Nucleus accumbens (tissue), 56 donors: ENCODE data around the gene HIP1.
"Not testable (repeated sequence)": the region's sequence is repeated elsewhere in the genome, so short reads cannot be mapped to it uniquely, and the experiment has no call there.

Experiments used
- DNase-seq, 56 donors: peaks; one replicate each; lab custom pipeline; 2025; lab: John Stamatoyannopoulos, UW

The HIP1 gene

GRCh38 chr7:75717746-75718145 lies 21.0 kb downstream of the HIP1 start:
- DNase-seq, result not testable (repeated sequence)

- DNase-seq, result no peak
These were observed 21.6 kb downstream of the HIP1 start for GRCh38 chr7:75716992-75717626.

- no peak for DNase-seq
These were observed 22.9 kb downstream of the HIP1 start for GRCh38 chr7:75715864-75716263.

- no peak for DNase-seq
These were observed 26.0 kb downstream of the HIP1 start for GRCh38 chr7:75712517-75713361.

GRCh38 chr7:75711656-75712514 lies 26.9 kb downstream of the HIP1 start:
- peak in 1 of 56 donors; percentile 1 for DNase-seq

GRCh38 chr7:75711076-75711475 lies 27.7 kb downstream of the HIP1 start:
- no peak for DNase-seq

GRCh38 chr7:75704928-75705327 lies 33.8 kb downstream of the HIP1 start:
- no peak for DNase-seq

- no peak for DNase-seq
These were observed 36.2 kb downstream of the HIP1 start for GRCh38 chr7:75702515-75702914.

- DNase-seq, result no peak
These were observed 38.7 kb downstream of the HIP1 start for GRCh38 chr7:75699993-75700392.

GRCh38 chr7:75698358-75698757 lies 40.4 kb downstream of the HIP1 start:
- no peak for DNase-seq

- DNase-seq, result no peak
These were observed 42.3 kb downstream of the HIP1 start for GRCh38 chr7:75696263-75697037.

GRCh38 chr7:75694638-75695399 lies 43.9 kb downstream of the HIP1 start:
- DNase-seq, result no peak

GRCh38 chr7:75693668-75694067 lies 45.1 kb downstream of the HIP1 start:
- not testable (repeated sequence) for DNase-seq

GRCh38 chr7:75691793-75692543 lies 46.8 kb downstream of the HIP1 start:
- no peak for DNase-seq

- no peak for DNase-seq
These were observed 48.6 kb downstream of the HIP1 start for GRCh38 chr7:75690121-75690523.

- peak in 2 of 56 donors; percentile 1 to 11 for DNase-seq
These were observed 49.3 kb downstream of the HIP1 start for GRCh38 chr7:75689246-75690099.

GRCh38 chr7:75688200-75689136 lies 50.3 kb downstream of the HIP1 start:
- peak; percentile 12 to 95 (median 87) for DNase-seq
